ENCODE data around the gene EXOC1. TPM values are rescaled to one million over a fixed set of nuclear protein-coding genes. Genes with fewer than 3 reads are reported as not detected.
A peak's percentile ranks its signal among the peaks of the same experiment; 100 is the strongest.

The EXOC1 gene
- total and polyA plus RNA-seq, 11 donors = 11.0 to 27.7 (median 21.4) TPM

GRCh38 chr4:55947912-55948725 lies 94.7 kb downstream of the EXOC1 start:
- Histone ChIP-seq H3K36me3 (peaks cover 0 to 13% (median 2%) of the 10 kb centered on the region in 9 donors), H3K4me3 (peak overlapping the region; percentile 32 to 88 (median 84)), H3K4me1 (peaks cover 0 to 48% (median 13%) of the 10 kb centered on the region in 12 donors), H3K27ac (peak overlapping the region; percentile 83 to 96 (median 92)), H3K9me3 (peaks cover 0 to 6% (median 0%) of the 10 kb centered on the region in 12 donors), H3K27me3 (no peaks in the 10 kb centered on the region)
- DNase-seq (no peak), ATAC-seq (peak in 2 of 4 donors; percentile 5 to 17)
- intact Hi-C loops (cut with DNase I) = loop anchor here in 9 of 10 donors (1.0 to 10.0 kb wide), 9 partner anchors 41 to 887 kb away; partner anchors contain the start of genes EXOC1 (in 2 of the 9), AASDH (in 1 of the 9) and CLOCK (in 1 of the 9)
- 4 to 6% (median 5%) methylated on average over 18 to 19 of the region's 19 CpGs for WGBS, 4 donors
- TF ChIP-seq POLR2A (IDR thresholded peaks at IDR 0.05) (no peak), CTCF (IDR thresholded peaks at IDR 0.05) (no peak)

- H3K27ac ChIP-seq = peak within 1 kb of the TSS; percentile 83 to 96 (median 92)
- no peaks in the 10 kb centered on the region for H3K9me3 ChIP-seq
- ATAC-seq = peak; percentile 94 to 98 (median 98)
- H3K4me1 ChIP-seq = peaks cover 0 to 48% (median 13%) of the 10 kb centered on the region in 12 donors
- WGBS, 4 donors = 0 to 1% (median 0%) methylated on average over 11 to 77 of the region's 77 CpGs
- peaks cover 0 to 19% (median 7%) of the 10 kb centered on the region in 9 donors for H3K36me3 ChIP-seq
- H3K4me3 ChIP-seq = peak within 1 kb of the TSS; percentile 32 to 88 (median 84)
- peak; percentile 95 to 97 (median 96) for DNase-seq
- TF ChIP-seq POLR2A (IDR thresholded peaks at IDR 0.05) = peak in 1 of 2 donors; percentile 38
- TF ChIP-seq CTCF (IDR thresholded peaks at IDR 0.05) = peak; percentile 90 to 100 (median 96)
- no peaks in the 10 kb centered on the region for H3K27me3 ChIP-seq
- intact Hi-C loops (cut with DNase I) = loop anchor here in 9 of 10 donors (1.0 to 10.0 kb wide), 9 partner anchors 42 to 886 kb away; partner anchors contain the start of genes EXOC1 (in 2 of the 9), AASDH (in 1 of the 9) and CLOCK (in 1 of the 9)
These were observed 95.5 kb downstream of the EXOC1 start, which contains the start of gene CEP135 for GRCh38 chr4:55948726-55949481. TSS of gene CEP135 (plus strand) at chr4:55948945. CDS start at chr4:55952131, 3,186 bp downstream.

DNA sequence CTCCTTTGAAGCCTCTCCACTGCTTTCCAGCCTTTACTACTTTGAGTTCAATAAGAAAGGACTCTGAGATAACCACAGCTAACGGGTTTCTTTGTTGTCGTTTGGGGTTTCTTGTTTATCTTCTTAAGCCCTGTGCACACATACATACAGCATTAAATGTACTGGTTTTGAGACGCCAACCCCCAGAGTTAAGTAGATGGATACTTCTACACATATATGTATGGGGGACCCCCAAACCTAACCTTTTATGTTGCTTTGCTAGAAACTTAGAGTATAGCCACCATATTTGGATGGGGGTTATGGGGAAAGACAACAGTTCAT lies 96.0 kb downstream of the EXOC1 start:
- H3K27ac ChIP-seq = peak overlapping the region; percentile 83 to 96 (median 92)
- no peak for ATAC-seq
- no peaks in the 10 kb centered on the region for H3K9me3 ChIP-seq
- H3K4me1 ChIP-seq = peaks cover 0 to 48% (median 13%) of the 10 kb centered on the region in 12 donors
- WGBS, 4 donors = 4 to 7% (median 6%) methylated on average over 3 of the region's 3 CpGs
- peaks cover 0 to 24% (median 13%) of the 10 kb centered on the region in 9 donors for H3K36me3 ChIP-seq
- peak overlapping the region; percentile 32 to 88 (median 84) for H3K4me3 ChIP-seq
- TF ChIP-seq CTCF (IDR thresholded peaks at IDR 0.05) = no peak
- TF ChIP-seq POLR2A (IDR thresholded peaks at IDR 0.05) = no peak
- intact Hi-C loops (cut with DNase I) = loop anchor here in 9 of 10 donors (2.0 to 10.0 kb wide), 8 partner anchors 42 to 885 kb away; partner anchors contain the start of genes EXOC1 (in 2 of the 9), AASDH (in 1 of the 9) and CLOCK (in 1 of the 9)
- no peak for DNase-seq
- H3K27me3 ChIP-seq = no peaks in the 10 kb centered on the region
